Measurements from ENCODE around the gene PARP2.

PARP2 gene

GRCh38 chr14:20327005-20327869, 16.2 kb upstream of the PARP2 start:
- Histone ChIP-seq H3K27me3 (ENCODE audit: insufficient read depth, low read length) (no peaks in the 10 kb centered on the region), H3K23ac (ENCODE audit: low read length) (no peak overlapping the region), H3K36me3 (ENCODE audit: control insufficient read depth in 1 of 2, insufficient read depth in 2 of 2, low read length in 2 of 2) (peaks cover 14 to 19% of the 10 kb centered on the region in 2 experiments), H3K9ac (ENCODE audit: low read length) (no peak overlapping the region), H4K8ac (ENCODE audit: low read depth, low read length) (no peak overlapping the region), H2BK12ac (ENCODE audit: low read length) (no peak overlapping the region), H3K9me3 (ENCODE audit: insufficient read depth, low read depth, low read length) (no peaks in the 10 kb centered on the region), H3K4me3 (ENCODE audit: low read depth, low read length) (no peak overlapping the region), H3K14ac (ENCODE audit: low read length) (no peak overlapping the region), H2AFZ (ENCODE audit: insufficient read depth, low read length, poor library complexity) (no peak overlapping the region), H3K4me1 (ENCODE audit: control insufficient read depth in 1 of 2, insufficient read depth in 2 of 2, low read length in 2 of 2) (no peaks in the 10 kb centered on the region), H4K12ac (ENCODE audit: low read depth, low read length) (no peak overlapping the region), H3K4me2 (ENCODE audit: low read length) (no peak overlapping the region), H4K91ac (ENCODE audit: low read depth, low read length) (no peak overlapping the region), H2BK120ac (ENCODE audit: insufficient read depth, low read length, poor library complexity) (no peak overlapping the region), H2BK5ac (ENCODE audit: low read depth, low read length, poor library complexity) (no peak overlapping the region), H3K4ac (ENCODE audit: low read depth, low read length) (no peak overlapping the region), H3K79me2 (ENCODE audit: control insufficient read depth, insufficient read depth, low read length, poor library complexity) (peaks cover 4% of the 10 kb centered on the region), H3K27ac (ENCODE audit: low read depth, low read length) (no peak overlapping the region), H3K18ac (ENCODE audit: low read length) (no peak overlapping the region), H3K79me1 (ENCODE audit: low read length) (no peaks in the 10 kb centered on the region), H2AK5ac (ENCODE audit: low read length) (no peak overlapping the region)
- DNase-seq: peak; percentile 20 to 88
- no CpG with 5 or more reads among the region's 8 CpGs for WGBS (ENCODE audit: extremely low coverage, insufficient coverage, insufficient read length)

DNA sequence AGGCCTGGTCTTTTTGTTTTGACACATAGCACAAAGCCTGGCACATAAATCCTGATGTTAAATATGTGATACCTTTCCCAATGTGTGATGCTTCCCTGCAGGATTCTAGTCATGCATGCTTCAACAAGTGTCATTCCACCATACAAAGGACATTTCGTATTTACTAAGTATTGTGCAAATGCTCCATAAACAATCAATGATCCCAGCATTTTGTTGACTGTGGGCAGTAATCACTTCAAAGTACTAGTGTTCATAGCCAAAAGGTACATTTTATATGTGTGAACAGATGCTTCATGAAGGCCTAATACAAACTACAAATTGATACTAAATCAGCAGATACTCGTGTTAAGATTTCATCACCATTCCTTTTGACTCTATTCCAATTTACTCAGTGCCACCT, 14.7 kb upstream of the PARP2 start:
- Histone ChIP-seq H3K9ac (ENCODE audit: low read length) (no peak overlapping the region), H3K4me3 (ENCODE audit: low read depth, low read length) (no peak overlapping the region), H3K79me1 (ENCODE audit: low read length) (peaks cover 3% of the 10 kb centered on the region), H3K27me3 (ENCODE audit: insufficient read depth, low read length) (no peaks in the 10 kb centered on the region), H3K4me2 (ENCODE audit: low read length) (no peak overlapping the region), H3K4ac (ENCODE audit: low read depth, low read length) (no peak overlapping the region), H2BK12ac (ENCODE audit: low read length) (no peak overlapping the region), H2BK5ac (ENCODE audit: low read depth, low read length, poor library complexity) (no peak overlapping the region), H3K79me2 (ENCODE audit: control insufficient read depth, insufficient read depth, low read length, poor library complexity) (peaks cover 7% of the 10 kb centered on the region), H3K9me3 (ENCODE audit: insufficient read depth, low read depth, low read length) (no peaks in the 10 kb centered on the region), H4K8ac (ENCODE audit: low read depth, low read length) (no peak overlapping the region), H3K23ac (ENCODE audit: low read length) (no peak overlapping the region), H3K27ac (ENCODE audit: low read depth, low read length) (no peak overlapping the region), H4K91ac (ENCODE audit: low read depth, low read length) (no peak overlapping the region), H4K12ac (ENCODE audit: low read depth, low read length) (no peak overlapping the region), H3K18ac (ENCODE audit: low read length) (no peak overlapping the region), H2AK5ac (ENCODE audit: low read length) (no peak overlapping the region), H3K14ac (ENCODE audit: low read length) (no peak overlapping the region), H3K36me3 (ENCODE audit: control insufficient read depth in 1 of 2, insufficient read depth in 2 of 2, low read length in 2 of 2) (peaks cover 9 to 12% of the 10 kb centered on the region in 2 experiments), H3K4me1 (ENCODE audit: control insufficient read depth in 1 of 2, insufficient read depth in 2 of 2, low read length in 2 of 2) (no peaks in the 10 kb centered on the region), H2BK120ac (ENCODE audit: insufficient read depth, low read length, poor library complexity) (no peak overlapping the region), H2AFZ (ENCODE audit: insufficient read depth, low read length, poor library complexity) (no peak overlapping the region)
- WGBS (ENCODE audit: extremely low coverage, insufficient coverage, insufficient read length): no CpG with 5 or more reads among the region's 2 CpGs
- no peak for DNase-seq

DNA sequence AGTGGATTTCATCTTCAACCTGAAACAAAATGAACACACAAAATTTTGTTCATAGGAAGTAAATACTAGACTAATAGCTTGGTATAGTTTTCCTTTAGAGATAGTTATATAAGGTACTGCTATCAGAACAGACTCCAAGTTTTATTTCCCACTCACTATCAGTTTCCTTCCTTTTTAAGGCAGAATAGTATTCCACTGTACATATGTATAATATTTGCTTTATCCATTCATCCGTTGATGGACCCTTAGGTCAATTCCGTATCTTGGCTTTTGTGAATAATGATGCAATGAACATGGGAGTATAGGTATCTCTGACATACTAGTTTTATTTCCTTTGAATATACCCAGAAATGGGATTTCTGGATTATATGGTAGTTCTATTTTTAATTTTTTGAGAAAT, 14.1 kb upstream of the PARP2 start:
- Histone ChIP-seq H3K4me3 (ENCODE audit: low read depth, low read length) (no peak overlapping the region), H3K27ac (ENCODE audit: low read depth, low read length) (no peak overlapping the region), H3K18ac (ENCODE audit: low read length) (no peak overlapping the region), H4K8ac (ENCODE audit: low read depth, low read length) (no peak overlapping the region), H2BK12ac (ENCODE audit: low read length) (no peak overlapping the region), H3K14ac (ENCODE audit: low read length) (no peak overlapping the region), H2AFZ (ENCODE audit: insufficient read depth, low read length, poor library complexity) (no peak overlapping the region), H3K79me2 (ENCODE audit: control insufficient read depth, insufficient read depth, low read length, poor library complexity) (peaks cover 7% of the 10 kb centered on the region), H3K4me1 (ENCODE audit: control insufficient read depth in 1 of 2, insufficient read depth in 2 of 2, low read length in 2 of 2) (no peaks in the 10 kb centered on the region), H3K9me3 (ENCODE audit: insufficient read depth, low read depth, low read length) (no peaks in the 10 kb centered on the region), H3K79me1 (ENCODE audit: low read length) (peaks cover 3% of the 10 kb centered on the region), H3K27me3 (ENCODE audit: insufficient read depth, low read length) (no peaks in the 10 kb centered on the region), H3K23ac (ENCODE audit: low read length) (no peak overlapping the region), H2BK5ac (ENCODE audit: low read depth, low read length, poor library complexity) (no peak overlapping the region), H4K91ac (ENCODE audit: low read depth, low read length) (no peak overlapping the region), H2BK120ac (ENCODE audit: insufficient read depth, low read length, poor library complexity) (no peak overlapping the region), H2AK5ac (ENCODE audit: low read length) (no peak overlapping the region), H3K9ac (ENCODE audit: low read length) (no peak overlapping the region), H3K36me3 (ENCODE audit: control insufficient read depth in 1 of 2, insufficient read depth in 2 of 2, low read length in 2 of 2) (peaks cover 6 to 10% of the 10 kb centered on the region in 2 experiments), H3K4ac (ENCODE audit: low read depth, low read length) (no peak overlapping the region), H3K4me2 (ENCODE audit: low read length) (no peak overlapping the region), H4K12ac (ENCODE audit: low read depth, low read length) (no peak overlapping the region)
- WGBS (ENCODE audit: extremely low coverage, insufficient coverage, insufficient read length): no CpG with 5 or more reads among the region's 2 CpGs
- DNase-seq: no peak

DNA sequence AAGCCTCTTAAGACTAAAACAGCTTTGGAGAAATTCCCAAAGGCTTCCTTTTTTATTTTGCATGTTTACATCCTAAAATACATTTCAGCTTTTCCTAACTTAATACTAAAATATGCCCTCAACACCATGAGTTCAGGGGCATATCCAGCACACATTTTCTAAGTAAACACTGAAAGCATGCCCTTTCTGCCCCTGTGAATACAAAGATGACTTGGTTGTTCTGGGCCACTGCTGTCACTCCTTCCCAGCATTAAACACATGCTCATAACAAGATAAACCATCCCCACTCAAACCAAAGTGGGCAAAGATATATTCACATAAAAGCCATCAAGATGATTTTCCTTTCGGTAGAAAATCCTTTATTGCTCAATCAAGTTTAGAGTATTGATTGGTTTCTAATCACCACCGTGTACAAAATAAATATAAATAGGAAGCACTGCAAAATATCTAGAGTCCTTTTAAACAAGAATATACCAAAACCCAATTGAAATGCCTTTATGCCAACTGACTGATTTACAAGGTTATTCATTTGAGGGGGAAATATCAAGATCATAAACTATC, 12.3 kb upstream of the PARP2 start:
- no peak for DNase-seq
- no peak overlapping the region for H3K14ac ChIP-seq (ENCODE audit: low read length)
- no peak overlapping the region for H3K27ac ChIP-seq (ENCODE audit: low read depth, low read length)
- no peak overlapping the region for H2BK120ac ChIP-seq (ENCODE audit: insufficient read depth, low read length, poor library complexity)
- no peak overlapping the region for H3K9ac ChIP-seq (ENCODE audit: low read length)
- no peak overlapping the region for H2BK5ac ChIP-seq (ENCODE audit: low read depth, low read length, poor library complexity)
- peaks cover 3% of the 10 kb centered on the region for H3K79me1 ChIP-seq (ENCODE audit: low read length)
- peaks cover 7% of the 10 kb centered on the region for H3K79me2 ChIP-seq (ENCODE audit: control insufficient read depth, insufficient read depth, low read length, poor library complexity)
- no peak overlapping the region for H2AK5ac ChIP-seq (ENCODE audit: low read length)
- peak overlapping the region; percentile 94 for H3K4ac ChIP-seq (ENCODE audit: low read depth, low read length)
- no peak overlapping the region for H3K18ac ChIP-seq (ENCODE audit: low read length)
- H3K4me2 ChIP-seq (ENCODE audit: low read length): peak overlapping the region; percentile 46
- H2AFZ ChIP-seq (ENCODE audit: insufficient read depth, low read length, poor library complexity): no peak overlapping the region
- no peaks in the 10 kb centered on the region for H3K27me3 ChIP-seq (ENCODE audit: insufficient read depth, low read length)
- H3K23ac ChIP-seq (ENCODE audit: low read length): no peak overlapping the region
- no peaks in the 10 kb centered on the region for H3K9me3 ChIP-seq (ENCODE audit: insufficient read depth, low read depth, low read length)
- no peak overlapping the region for H4K12ac ChIP-seq (ENCODE audit: low read depth, low read length)
- H2BK12ac ChIP-seq (ENCODE audit: low read length): no peak overlapping the region
- no peak overlapping the region for H4K91ac ChIP-seq (ENCODE audit: low read depth, low read length)
- no peak overlapping the region for H3K4me3 ChIP-seq (ENCODE audit: low read depth, low read length)
- no CpG with 5 or more reads among the region's 2 CpGs for WGBS (ENCODE audit: extremely low coverage, insufficient coverage, insufficient read length)
- H3K36me3 ChIP-seq (ENCODE audit: control insufficient read depth in 1 of 2, insufficient read depth in 2 of 2, low read length in 2 of 2): peaks cover 1 to 5% of the 10 kb centered on the region in 2 experiments
- H4K8ac ChIP-seq (ENCODE audit: low read depth, low read length): no peak overlapping the region
- H3K4me1 ChIP-seq (ENCODE audit: control insufficient read depth in 1 of 2, insufficient read depth in 2 of 2, low read length in 2 of 2): no peaks in the 10 kb centered on the region
